Caki2 (cell line): Measurements from ENCODE around the gene TRPM4. TPM values are rescaled to one million over a fixed set of nuclear protein-coding genes. Genes with fewer than 3 reads are reported as not detected.
A peak's percentile ranks its signal among the peaks of the same experiment; 100 is the strongest.
"Not testable (repeated sequence)": the region's sequence is repeated elsewhere in the genome, so short reads cannot be mapped to it uniquely, and the experiment has no call there.

Experiments
- DNase-seq: peaks from one replicate; pipeline ENCODE4 v3.0.0-alpha.2; 2015; ENCODE audit warnings: low read depth
- in situ Hi-C: cut with HindIII; loops from 2 replicates; pipeline ENCODE4 v1.10.0; 2016; ENCODE audit warnings: low sequenced_read_pairs, low pct_unique_long_range_greater_than_20kb, mixed read lengths
- total RNA-seq: library from RNA; depleted of rRNA; stranded (reverse); fragments of >200 nt; shearing (Covaris generic); gene quantifications from 2 replicates; pipeline ENCODE4 v1.2.3, GENCODE V29; 2014; ENCODE audit warnings: low replicate concordance; rRNA removed

The TRPM4 gene
- 13.9 and 18.2 TPM in 2 replicates for total RNA-seq

- peak; percentile 72 for DNase-seq
- in situ Hi-C loops: no loop called here
These were observed at the start of gene TRPM4 for GRCh38 chr19:49157445-49158224. TSS of gene TRPM4 (plus strand) at chr19:49157792. CDS start at chr19:49157867, 75 bp downstream.

- DNase-seq: no peak
- in situ Hi-C loops: no loop called here
These were observed 48.5 kb upstream of the TRPM4 start for GRCh38 chr19:49109051-49109450.

GRCh38 chr19:49109569-49110233, 47.9 kb upstream of the TRPM4 start:
- in situ Hi-C loops: no loop called here
- no peak for DNase-seq

DNA sequence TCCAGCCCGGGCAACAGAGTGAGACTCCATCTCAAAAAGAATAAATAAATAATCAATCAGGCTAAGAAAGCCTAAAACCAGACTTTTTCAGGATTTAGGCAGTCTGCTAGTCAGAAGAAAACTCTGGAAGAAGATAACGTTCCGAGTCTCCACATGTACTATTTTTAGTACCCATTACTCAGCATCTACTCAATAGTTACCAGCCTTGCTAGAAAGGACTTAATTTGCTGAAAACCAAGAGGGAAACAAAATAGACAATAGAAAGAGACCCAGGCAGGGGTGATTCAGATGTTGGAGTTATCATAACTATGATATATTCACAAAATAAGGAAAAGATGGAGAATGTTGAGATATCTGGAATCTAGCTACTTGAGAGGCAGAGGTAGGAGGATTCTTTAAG, 47.0 kb upstream of the TRPM4 start:
- DNase-seq: no peak
- in situ Hi-C loops: no loop called here

DNA sequence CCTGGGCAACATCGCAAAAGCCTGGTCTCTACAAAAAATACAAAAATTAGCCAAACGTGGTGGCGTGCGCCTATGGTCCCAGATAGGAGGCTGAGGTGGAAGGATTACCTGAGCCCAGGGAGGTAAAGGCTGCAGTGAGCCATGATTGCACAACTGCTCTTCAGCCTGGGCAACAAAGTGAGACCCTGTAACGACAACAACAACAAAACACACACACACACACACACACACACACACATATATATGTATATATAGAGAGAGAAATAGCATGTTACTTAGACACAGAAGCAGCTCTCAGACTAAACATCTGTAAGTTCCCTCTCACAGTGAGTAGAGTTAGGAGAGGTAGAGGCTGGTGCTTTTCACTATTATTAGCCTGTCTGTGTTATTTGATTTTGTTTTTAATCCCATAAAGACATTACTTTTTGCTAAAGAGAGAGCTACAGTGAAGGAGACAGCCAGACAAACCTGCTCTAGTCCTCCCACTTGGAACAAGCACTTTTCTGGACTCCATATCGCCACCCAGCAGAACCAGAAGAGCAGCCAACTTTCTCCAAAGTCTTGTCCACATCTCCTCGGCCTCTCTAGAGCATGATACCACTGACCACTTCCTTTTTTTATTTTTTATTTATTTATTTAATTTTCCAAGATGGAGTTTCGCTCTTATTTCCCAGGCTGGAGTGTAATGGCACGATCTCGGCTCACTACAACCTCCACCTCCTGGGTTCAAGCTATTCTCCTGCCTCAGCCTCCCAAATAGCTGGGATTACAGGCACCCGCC, 46.2 kb upstream of the TRPM4 start:
- no peak for DNase-seq
- in situ Hi-C loops: no loop called here

GRCh38 chr19:49113762-49114629, 43.6 kb upstream of the TRPM4 start, which contains the start of gene LIN7B:
TSS of gene LIN7B (plus strand) at chr19:49114370. CDS start at chr19:49114405, 35 bp downstream.
- in situ Hi-C loops: no loop called here
- DNase-seq: peak; percentile 87

GRCh38 chr19:49114630-49115363, 42.8 kb upstream of the TRPM4 start:
- peak; percentile 39 for DNase-seq
- in situ Hi-C loops: no loop called here

- in situ Hi-C loops: no loop called here
- no peak for DNase-seq
These were observed 41.0 kb upstream of the TRPM4 start for GRCh38 chr19:49116544-49116943.

DNA sequence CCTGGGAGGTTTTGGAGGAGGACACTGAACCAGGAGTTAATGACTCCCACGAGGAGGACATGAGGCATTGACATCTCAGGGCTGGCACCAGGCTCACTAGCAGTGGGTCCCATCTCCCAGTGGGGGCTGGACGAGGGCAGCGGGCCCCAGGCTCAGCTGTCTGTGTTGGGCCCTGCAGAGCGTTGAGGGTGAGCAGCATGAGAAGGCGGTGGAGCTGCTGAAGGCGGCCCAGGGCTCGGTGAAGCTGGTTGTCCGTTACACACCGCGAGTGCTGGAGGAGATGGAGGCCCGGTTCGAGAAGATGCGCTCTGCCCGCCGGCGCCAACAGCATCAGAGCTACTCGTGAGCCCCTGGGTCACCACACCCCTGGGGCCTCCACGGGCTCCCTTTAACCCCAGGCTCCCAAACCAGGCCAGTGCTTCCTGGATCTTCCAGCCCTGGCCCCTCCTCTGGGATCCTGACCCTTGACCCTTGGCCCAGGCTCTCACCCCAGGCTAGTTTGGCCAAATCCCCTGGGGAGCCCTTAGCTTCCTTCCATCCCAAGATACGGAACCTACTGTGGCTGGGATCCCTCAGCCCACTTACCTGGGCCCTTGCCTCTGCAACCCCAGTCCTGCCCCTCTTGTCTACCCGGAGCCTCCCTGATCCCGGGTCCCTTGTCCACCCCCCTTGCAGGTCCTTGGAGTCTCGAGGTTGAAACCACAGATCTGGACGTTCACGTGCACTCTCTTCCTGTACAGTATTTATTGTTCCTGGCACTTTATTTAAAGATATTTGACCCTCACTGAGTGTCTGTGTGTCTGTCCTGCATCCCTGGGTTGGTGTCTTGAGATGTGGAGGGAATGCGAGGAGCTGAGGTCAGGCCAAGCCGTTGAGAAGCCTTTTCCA, 39.7 kb upstream of the TRPM4 start:
- in situ Hi-C loops: no loop called here

GRCh38 chr19:49118565-49119410, 38.8 kb upstream of the TRPM4 start, which contains the start of gene C19orf73:
TSS of gene C19orf73 (minus strand) at chr19:49119143. CDS start at chr19:49119022, 121 bp downstream.
- in situ Hi-C loops: no loop called here
- DNase-seq: peak; percentile 94

More for the DNA sequence above, 39.7 kb upstream of the TRPM4 start:
- DNase-seq: no peak

GRCh38 chr19:49119411-49120324, 37.9 kb upstream of the TRPM4 start, which contains the start of gene PPFIA3:
TSS of gene PPFIA3 (plus strand) at chr19:49119544. CDS start at chr19:49127874, 8,330 bp downstream.
- in situ Hi-C loops: no loop called here

DNA sequence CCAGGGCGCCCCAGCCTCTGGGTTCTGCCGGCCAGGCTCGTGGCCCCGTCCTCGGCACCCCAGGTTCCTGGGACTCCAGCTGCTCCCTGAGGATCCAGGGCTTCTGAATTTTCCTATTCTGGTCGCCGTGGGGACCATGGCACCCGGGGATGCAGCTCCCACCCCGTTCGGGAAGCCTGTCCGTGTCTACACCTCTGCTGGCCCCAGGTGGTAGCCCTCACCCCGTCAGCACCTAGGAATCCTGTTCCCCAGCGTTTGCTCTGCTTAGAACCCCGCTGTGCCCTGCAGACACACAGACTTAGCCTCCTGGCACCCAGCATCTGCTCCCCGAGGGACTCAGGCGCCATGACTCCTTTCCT, 37.3 kb upstream of the TRPM4 start:
- in situ Hi-C loops: no loop called here
- no peak for DNase-seq

More at GRCh38 chr19:49119411-49120324, 37.9 kb upstream of the TRPM4 start, which contains the start of gene PPFIA3:
- DNase-seq: peak; percentile 58

DNA sequence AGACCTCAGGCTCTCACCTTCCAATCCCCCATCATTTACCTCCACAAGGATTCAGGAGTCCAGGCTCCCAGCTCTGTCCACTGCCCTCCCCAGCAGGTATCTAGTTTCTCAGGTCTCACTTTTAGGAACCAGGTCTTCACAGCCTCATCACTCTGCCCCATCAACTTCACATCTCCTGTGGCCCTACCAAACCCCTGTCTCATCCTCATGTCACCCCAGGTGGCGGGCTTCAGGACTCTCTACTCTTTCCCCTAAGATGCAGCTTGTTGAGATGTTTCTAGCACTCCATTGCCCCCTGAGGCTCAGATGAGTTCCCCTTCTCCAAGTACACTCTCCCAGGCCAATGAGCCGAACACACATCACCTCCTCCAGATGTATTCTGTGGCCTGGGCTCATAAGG, 36.7 kb upstream of the TRPM4 start:
- no peak for DNase-seq
- in situ Hi-C loops: no loop called here

DNA sequence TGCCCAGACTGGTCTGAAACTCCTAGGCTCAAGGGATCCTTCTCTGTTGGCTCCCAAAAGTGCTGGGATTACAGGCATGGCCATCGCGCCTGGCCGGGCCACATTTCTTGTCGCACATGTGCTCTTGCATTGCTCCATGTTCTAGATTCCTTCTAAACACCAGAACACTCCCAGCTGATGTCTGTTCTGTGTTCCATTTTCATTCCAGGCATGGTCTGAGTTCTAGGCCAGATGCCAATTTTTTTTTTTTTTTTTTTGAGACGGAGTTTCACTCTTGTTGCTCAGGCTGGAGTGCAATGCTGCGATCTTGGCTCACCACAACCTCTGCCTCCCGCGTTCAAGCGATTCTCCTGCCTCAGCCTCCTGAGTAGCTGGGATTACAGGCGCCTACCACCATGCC, 35.8 kb upstream of the TRPM4 start:
- DNase-seq, in situ Hi-C loops: not testable (repeated sequence)
